ENCODE results near the gene UBE2R2. TPM values are rescaled to one million over a fixed set of nuclear protein-coding genes. Genes with fewer than 3 reads are reported as not detected.

UBE2R2 gene
- total RNA-seq, 4 donors from 2014 or later, result 30.4 to 39.9 (median 36.5) TPM

DNA sequence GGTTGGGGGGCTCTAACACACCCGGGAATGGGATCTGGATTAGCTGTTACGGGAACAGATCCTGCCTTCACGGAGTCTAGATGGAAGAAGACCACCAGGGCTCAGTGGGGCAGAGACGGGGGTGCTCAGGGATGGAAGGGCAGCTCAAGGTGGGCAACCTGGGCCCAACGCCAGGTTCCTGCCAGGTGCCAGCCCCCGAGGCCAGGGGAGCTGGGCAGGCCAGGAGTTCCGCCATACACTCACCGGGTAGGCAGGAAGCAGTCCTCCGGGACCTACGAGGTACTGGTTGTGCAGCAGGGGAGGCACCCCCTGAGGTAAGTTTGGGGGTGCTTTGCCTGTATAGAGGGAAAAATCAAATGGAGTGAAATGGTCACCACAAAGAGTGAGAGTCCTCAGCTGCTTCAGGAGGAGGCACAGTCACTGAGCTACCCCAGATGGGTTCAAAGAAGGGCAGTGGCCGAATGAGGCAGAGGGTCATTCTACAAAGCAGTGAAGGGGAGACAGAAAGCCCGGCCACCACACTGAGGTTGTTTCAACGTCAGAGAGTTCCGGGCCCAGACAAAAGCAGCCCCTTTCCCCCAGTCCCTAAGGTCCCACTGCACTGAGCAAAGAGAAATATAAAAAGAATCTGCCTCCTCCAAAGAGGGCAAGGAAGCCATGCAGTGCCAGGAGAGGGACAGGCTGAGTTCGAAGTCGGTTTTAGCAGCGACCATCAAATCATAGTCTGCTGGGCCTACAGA lies 110.0 kb downstream of the UBE2R2 start:
- TF ChIP-seq, protein P1, sequence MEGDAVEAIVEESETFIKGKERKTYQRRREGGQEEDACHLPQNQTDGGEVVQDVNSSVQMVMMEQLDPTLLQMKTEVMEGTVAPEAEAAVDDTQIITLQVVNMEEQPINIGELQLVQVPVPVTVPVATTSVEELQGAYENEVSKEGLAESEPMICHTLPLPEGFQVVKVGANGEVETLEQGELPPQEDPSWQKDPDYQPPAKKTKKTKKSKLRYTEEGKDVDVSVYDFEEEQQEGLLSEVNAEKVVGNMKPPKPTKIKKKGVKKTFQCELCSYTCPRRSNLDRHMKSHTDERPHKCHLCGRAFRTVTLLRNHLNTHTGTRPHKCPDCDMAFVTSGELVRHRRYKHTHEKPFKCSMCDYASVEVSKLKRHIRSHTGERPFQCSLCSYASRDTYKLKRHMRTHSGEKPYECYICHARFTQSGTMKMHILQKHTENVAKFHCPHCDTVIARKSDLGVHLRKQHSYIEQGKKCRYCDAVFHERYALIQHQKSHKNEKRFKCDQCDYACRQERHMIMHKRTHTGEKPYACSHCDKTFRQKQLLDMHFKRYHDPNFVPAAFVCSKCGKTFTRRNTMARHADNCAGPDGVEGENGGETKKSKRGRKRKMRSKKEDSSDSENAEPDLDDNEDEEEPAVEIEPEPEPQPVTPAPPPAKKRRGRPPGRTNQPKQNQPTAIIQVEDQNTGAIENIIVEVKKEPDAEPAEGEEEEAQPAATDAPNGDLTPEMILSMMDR (IDR thresholded peaks at IDR 0.05), result no peak
- no peak for TF ChIP-seq POLR2A (IDR thresholded peaks at IDR 0.05)
- intact Hi-C loops (cut with DNase I; ENCODE audit: low total_unique reads), result loop anchor here (5.0 kb wide), 1 partner anchor 145 kb away; no protein-coding TSS in a partner anchor
- WGBS, 2 donors, result 89 to 90% methylated on average over 17 of the region's 17 CpGs
- DNase-seq (ENCODE audit: low spot score in 2 of 2), result no peak
- H3K4me3 ChIP-seq (ENCODE audit: low read depth, poor library complexity, severe bottlenecking), result no peak overlapping the region

DNA sequence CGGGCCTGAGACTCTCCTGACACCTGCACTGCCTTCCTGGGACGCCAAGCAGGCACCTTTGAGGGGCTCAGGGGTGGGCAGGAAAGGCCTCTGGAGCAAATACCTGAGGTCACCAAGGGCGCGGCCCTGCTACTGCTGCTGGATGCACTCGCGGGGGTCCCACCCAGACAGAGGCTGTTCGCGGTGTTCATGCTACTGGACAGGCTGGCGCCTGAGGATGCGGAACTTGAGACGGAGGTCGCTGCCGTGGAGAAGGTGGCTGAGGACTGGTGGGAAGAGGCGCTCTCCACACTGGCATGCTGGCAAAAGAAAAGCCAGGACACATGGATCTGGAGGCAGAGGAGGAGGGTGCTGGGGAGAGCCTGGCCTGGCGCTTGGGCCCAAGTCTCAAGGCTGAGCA lies 110.7 kb downstream of the UBE2R2 start:
- whole genome bisulfite sequencing, 2 donors, result 93 to 96% methylated on average over 15 of the region's 15 CpGs
- H3K4me3 ChIP-seq (ENCODE audit: low read depth, poor library complexity, severe bottlenecking), result no peak overlapping the region
- intact Hi-C loops (cut with DNase I; ENCODE audit: low total_unique reads), result loop anchor here (5.0 kb wide), 1 partner anchor 145 kb away; no protein-coding TSS in a partner anchor
- no peak for DNase-seq (ENCODE audit: low spot score in 2 of 2)
- TF ChIP-seq POLR2A (IDR thresholded peaks at IDR 0.05), result no peak
- TF ChIP-seq, protein P1 (IDR thresholded peaks at IDR 0.05), result no peak

DNA sequence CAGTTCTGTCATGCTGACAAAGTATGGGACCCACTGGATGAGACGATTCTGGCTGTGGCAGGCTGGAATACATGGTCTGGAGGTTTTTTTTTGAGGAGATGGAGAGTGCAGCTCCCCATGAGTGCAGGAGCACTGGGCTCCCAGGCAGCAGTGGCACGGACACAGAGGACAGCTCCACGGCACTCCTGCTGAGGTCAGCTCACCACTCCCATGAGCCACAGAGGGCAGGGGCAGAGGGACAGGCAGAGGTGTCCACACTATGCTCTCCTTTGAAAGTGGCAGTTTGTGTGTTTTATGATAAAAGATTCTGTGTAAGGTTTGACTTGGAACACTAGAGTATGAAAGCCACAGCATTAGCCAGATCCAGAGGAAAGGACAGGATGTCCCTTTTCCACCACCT lies 114.4 kb downstream of the UBE2R2 start:
- no peak for DNase-seq (ENCODE audit: low spot score in 2 of 2)
- intact Hi-C loops (cut with DNase I; ENCODE audit: low total_unique reads), result no loop called here
- H3K4me3 ChIP-seq (ENCODE audit: low read depth, poor library complexity, severe bottlenecking), result no peak overlapping the region
- WGBS, 2 donors, result 85 to 92% methylated on average over 3 of the region's 3 CpGs
- TF ChIP-seq, protein P1 (IDR thresholded peaks at IDR 0.05), result no peak
- no peak for TF ChIP-seq POLR2A (IDR thresholded peaks at IDR 0.05)

DNA sequence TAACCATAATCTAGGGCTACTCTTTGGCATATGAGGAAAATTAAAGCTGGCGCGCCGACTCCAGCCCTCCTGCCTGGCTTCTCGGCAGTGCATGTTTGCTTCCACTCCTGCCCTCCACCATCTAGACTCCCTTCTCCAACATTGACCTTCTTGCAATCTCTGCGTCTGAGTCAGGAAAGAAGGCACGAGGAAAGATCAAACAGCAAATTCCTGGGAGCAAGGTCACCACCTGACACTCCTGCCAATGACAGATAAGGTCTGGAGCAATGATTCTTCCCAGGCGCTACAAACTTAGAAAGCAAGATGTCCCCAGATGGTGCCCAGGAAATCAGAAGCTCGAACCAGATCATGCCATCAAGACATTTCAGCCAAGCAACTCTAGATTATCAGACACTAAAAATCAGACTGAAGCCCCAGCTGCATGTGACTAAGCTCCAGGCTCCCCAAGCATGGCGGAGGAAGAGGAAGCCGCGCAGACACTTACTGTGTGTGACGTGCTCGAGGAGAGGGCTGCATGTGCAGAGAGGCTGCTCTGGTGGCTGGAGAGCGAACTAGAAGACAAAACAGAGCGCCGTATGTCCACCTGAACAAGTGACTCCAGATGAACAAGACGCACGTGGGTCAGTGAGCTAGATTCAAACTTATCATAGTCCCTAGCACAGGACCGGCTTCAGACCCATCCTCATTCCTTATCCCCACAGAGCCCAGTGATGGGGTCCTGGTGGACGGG lies 115.3 kb downstream of the UBE2R2 start:
- WGBS, 2 donors, result 90 to 93% methylated on average over 20 of the region's 20 CpGs
- intact Hi-C loops (cut with DNase I; ENCODE audit: low total_unique reads), result no loop called here
- no peak for DNase-seq (ENCODE audit: low spot score in 2 of 2)
- TF ChIP-seq, protein P1 (IDR thresholded peaks at IDR 0.05), result no peak
- no peak for TF ChIP-seq POLR2A (IDR thresholded peaks at IDR 0.05)
- no peak overlapping the region for H3K4me3 ChIP-seq (ENCODE audit: low read depth, poor library complexity, severe bottlenecking)

DNA sequence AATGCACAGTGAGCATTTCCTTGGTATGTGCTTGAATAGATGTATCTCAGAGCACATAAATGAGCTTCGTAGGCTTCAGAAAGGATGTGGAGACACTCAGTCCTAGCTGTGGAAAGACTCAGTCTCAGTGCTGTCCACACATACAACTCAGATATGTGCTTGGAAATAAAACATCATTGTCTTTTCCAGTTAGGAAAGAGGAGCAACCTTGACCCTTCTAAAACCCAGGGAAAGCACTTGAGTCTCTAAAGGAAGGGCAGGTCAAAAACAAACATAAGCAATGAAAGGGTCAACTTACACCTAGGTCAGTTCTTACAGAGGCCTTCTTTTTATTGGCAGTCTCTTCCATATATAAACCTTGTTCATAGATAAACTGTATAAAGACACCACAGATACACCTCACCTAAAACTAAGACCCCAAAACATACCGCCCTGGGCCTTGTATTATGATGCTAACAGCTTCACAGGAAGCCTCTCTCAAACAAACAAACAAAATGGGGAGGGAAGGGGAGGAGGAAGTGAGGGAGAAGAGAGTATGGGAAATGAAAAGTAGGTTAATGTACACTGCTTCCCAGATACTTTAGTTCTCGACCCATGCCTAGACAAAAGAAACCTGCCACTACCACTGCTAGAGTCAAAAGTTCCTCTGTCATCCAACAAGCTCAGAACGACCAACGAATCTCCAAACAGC lies 117.4 kb downstream of the UBE2R2 start:
- intact Hi-C loops (cut with DNase I; ENCODE audit: low total_unique reads), result no loop called here
- H3K4me3 ChIP-seq (ENCODE audit: low read depth, poor library complexity, severe bottlenecking), result no peak overlapping the region
- TF ChIP-seq, protein P1 (IDR thresholded peaks at IDR 0.05), result no peak
- TF ChIP-seq POLR2A (IDR thresholded peaks at IDR 0.05), result no peak
- DNase-seq (ENCODE audit: low spot score in 2 of 2), result no peak
- WGBS, 2 donors, result 78 to 84% methylated on average over 5 of the region's 5 CpGs
